OCI-M1 (cell line): Measurements from ENCODE around the gene KRTCAP2.

ENCODE experiments used
- DNase-seq: peaks from one replicate; lab custom pipeline; 2025; lab: John Stamatoyannopoulos, UW

The KRTCAP2 gene

DNA sequence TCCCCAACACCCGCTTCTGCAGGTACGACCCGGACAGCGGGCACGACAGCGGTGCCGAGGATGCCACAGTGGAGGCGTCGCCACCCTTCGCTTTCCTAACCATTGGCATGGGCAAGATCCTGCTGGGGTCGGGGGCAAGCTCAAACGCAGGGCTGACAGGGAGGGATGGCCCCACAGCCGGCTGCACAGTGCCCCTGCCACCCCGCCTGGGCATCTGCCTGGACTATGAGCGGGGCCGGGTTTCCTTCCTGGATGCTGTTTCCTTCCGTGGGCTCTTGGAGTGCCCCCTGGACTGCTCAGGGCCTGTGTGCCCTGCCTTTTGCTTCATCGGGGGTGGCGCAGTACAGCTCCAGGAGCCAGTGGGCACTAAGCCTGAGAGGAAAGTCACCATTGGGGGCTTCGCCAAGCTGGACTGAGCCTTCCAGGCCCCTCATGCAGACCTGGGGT is 10.7 kb upstream of the KRTCAP2 start:
- DNase-seq, result no peak

GRCh38 chr1:155182052-155182550 is 9.0 kb upstream of the KRTCAP2 start:
- DNase-seq, result no peak

GRCh38 chr1:155181371-155182051 is 8.4 kb upstream of the KRTCAP2 start:
- no peak for DNase-seq

DNA sequence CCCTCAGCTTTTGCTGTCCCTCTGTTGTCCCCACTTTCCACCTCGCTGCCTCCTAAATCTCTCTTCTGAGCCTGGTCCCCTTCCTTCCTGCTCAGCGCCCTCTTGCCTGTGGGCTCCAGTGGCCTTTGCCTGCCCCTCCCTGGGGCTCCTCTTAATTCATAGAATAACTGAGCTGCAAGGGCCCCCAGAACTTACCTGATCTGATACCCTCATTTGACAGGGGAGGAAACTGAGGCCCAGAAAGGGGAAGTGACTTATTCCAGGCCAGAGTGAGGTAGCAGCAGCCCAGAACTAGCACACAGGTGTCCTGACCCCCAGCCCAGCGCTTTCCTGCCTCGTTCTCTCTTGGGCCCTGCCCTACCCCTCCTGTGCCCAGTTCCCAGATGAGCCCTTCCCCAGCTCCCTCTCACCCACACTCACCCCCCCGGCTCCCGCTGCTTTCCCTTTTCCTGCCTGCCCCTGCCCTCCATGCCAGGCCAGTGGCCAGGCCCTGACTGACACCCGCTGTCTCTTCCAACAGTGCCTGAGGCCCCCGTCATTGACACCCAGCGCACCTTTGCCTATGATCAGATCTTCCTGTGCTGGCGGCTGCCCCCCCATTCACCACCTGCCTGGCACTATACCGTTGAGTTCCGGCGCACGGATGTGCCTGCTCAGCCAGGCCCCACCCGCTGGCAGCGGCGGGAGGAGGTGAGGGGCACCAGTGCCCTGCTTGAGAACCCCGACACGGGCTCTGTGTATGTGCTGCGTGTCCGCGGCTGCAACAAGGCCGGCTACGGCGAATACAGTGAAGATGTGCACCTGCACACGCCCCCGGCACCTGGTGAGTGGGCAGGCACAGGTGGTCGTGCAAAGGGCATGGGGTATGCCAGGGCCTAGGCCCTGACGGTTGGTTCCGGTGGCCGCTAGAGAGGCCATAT is 6.3 kb upstream of the KRTCAP2 start:
- no peak for DNase-seq

GRCh38 chr1:155178441-155179111 is 5.5 kb upstream of the KRTCAP2 start:
- no peak for DNase-seq

GRCh38 chr1:155177918-155178281 is 4.8 kb upstream of the KRTCAP2 start:
- no peak for DNase-seq

DNA sequence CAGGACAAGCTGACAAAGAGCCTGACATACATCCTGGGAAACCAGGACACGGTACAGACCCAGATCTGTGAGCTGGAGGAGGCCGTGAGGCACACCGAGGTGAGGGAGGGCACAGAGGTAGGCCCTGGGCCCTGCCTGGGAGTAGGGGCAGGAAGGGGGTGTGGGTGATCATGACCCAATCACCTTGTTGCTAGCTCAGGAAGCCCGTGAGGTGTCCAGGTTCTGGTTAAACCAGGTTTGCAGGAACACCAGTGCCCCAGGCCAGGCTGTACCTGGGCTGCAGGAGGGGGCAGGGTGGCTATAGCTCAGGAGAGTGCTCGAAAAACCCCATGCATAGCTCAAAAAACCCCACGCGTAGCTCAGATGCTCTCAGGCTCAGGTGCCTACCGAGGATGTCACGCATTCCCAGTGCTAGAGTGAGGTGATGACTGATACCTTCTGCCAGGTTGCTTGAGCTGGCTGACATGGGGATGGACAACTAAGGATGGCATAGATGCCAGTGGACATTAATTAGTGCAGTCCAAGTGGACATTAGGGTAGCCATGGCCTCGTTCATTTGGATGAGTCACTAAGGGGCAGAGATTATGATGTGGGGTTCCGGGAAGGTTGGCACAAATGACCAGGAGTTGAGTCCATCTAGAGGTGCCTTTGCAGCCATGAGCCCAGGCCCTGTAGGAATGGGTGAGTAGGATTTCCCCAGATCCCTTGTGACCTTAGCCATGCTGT is 4.3 kb upstream of the KRTCAP2 start:
- no peak for DNase-seq

- DNase-seq, result peak; percentile 90
These were observed 3.5 kb upstream of the KRTCAP2 start for GRCh38 chr1:155176544-155177071.

DNA sequence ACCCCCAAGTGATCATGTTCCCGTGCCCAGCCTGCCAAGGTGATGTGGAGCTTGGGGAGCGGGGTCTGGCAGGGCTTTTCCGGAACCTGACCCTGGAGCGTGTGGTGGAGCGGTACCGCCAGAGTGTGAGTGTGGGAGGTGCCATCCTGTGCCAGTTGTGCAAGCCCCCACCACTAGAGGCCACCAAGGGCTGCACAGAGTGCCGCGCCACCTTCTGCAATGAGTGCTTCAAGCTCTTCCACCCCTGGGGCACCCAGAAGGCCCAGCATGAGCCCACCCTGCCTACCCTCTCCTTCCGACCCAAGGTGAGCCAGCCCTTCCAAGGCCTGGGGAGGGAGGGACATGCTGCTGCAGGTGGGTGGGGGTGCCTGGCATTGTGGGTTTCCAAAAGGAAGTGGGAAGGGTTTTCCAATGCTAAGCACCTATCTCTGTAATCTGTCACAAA is 2.8 kb upstream of the KRTCAP2 start:
- DNase-seq, result no peak

GRCh38 chr1:155175281-155175926 is 2.3 kb upstream of the KRTCAP2 start:
- DNase-seq, result no peak

GRCh38 chr1:155174324-155175280 is 1.5 kb upstream of the KRTCAP2 start:
- peak; percentile 38 for DNase-seq

- peak; percentile 73 for DNase-seq
These were observed 597 bp upstream of the KRTCAP2 start, which contains the start of gene TRIM46 for GRCh38 chr1:155173478-155174323. TSS of gene TRIM46 (plus strand) at chr1:155173849. CDS start at chr1:155173967, 118 bp downstream.

DNA sequence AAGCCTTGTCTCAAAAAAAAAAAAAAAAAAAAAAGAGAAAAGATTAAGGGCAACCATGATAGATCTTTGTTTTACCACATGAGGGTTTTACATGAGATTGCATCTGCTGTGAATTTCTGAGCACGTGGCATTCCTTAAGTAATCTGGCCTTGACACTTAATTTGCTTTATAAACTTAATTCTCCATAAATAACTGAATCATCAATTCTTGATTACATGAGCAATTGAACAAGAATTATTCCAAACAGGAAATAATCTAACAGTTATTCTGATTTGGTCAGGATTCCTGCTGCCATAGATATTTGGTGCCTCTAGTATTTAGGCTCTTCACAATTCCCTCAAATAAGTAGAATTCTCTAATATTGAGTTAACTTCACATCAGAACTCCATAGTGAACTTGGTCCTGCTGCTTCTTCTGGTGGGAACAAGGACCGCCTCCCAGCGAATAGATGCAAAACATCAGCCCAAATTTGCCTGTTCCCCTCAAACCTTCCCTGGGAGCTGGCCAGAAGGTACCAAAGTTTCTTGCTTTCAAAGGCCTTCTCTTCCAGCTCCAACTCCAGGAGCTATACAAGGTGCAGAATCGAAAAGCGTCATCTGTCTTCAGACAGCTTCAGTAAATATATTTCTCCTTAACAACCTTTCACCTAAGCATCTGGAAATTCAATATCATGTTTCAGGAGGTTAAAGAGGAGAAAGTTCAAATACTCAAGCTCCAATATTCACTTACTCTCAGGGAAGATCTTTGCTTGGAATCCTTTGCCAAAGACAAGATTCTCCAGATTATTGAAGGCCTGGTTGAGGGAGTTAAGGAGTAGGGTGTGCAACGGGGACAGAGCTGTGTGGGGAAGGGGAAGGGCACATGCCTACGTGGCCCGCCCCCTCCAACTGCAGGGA is 1.0 kb downstream of the KRTCAP2 start:
- DNase-seq, result no peak

GRCh38 chr1:155170806-155171205 is 2.3 kb downstream of the KRTCAP2 start:
- no peak for DNase-seq

DNA sequence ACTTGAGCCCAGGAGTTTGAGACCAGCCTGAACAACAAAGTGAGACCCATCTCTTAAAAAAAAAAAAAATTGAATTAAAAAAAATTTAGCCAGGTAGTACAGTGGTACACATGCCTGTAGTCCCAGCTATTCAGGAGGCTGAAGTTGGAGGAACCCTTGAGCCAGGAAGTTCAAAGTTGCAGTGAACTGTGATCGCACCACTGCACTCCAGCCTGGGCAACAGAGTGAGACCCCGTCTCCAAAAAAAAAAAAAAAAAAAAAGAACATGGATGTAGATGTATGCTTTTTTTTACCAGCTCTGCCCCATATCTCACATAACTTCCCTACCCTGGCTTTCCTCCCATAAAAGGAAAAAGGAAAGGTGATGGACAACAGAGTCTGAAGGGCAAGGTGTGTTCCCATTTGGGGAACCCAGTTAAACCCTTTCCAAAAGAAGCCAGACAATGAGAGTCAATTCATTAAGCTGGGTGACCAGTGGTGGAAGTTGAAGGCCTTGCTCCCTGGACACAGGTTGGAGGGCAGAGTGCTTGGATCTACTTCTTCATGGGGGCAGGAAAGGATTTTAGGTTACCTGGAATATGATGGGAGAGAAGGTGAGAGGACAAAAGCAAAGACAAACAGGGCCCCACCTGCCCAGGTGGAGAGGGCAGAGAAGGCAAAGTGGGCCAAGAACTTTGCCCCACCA is 2.9 kb downstream of the KRTCAP2 start:
- DNase-seq, result no peak

- no peak for DNase-seq
These were observed 3.6 kb downstream of the KRTCAP2 start for GRCh38 chr1:155169541-155169940.
